LHCN-M2 (cell line): ENCODE measurements around the gene WNT7B. TPM values are rescaled to one million over a fixed set of nuclear protein-coding genes. Genes with fewer than 3 reads are reported as not detected.

Source experiments
- DNase-seq: peaks from one replicate; pipeline ENCODE4 v3.0.0-alpha.2; 2012; ENCODE audit warnings: low read depth
- total RNA-seq: library from RNA; depleted of rRNA; stranded (reverse); fragments of >200 nt; gene quantifications from 2 replicates; pipeline ENCODE4 v1.2.3, GENCODE V29; 2014

Gene WNT7B
- total RNA-seq, 1 experiment from 2014 or later: not detected

DNA sequence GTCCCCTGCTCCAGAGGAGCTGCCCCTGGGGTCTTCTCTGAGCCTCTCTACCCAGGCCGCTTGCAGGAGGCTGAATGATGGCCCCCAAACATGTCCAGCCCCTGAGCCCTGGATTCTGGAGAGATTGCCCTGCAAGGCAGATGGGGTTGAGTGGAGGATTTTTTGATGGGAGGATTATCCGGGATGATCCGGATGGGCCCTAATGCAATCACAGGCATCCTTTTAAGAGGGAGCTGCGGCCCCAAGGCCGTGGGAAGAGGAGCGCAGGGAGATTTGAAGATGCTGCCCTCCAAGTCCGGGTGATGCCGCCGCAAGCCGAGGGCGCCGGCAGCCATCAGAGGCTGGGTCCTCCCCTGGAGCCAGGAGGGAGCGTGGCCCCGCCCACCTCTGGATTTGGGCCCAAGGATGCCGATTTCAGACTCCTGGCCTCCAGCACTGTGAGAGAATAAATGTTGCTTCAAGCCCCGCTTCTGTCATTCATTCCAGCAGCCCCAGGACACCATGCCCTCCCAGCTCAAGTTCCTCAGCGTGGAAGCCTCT is 66.0 kb downstream of the WNT7B start:
- DNase-seq: no peak

DNA sequence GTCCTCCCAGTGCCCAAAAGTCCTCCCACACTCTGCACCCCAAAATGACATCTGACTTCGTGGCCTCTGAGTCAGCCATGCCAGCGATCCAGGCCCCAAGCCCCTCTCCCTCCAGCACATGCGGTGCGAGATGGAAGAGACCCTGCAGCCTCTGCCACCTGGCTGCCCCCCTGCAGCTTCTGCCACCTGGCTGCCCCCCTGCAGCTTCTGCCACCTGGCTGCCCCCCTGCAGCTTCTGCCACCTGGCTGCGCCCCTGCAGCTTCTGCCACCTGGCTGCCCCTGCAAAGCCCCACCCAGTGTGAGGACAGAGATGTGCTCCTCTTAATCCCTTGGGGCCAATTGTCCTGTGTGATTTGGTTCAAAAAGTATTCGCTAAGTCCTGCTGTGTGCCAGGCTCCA is 68.0 kb downstream of the WNT7B start:
- DNase-seq: no peak

DNA sequence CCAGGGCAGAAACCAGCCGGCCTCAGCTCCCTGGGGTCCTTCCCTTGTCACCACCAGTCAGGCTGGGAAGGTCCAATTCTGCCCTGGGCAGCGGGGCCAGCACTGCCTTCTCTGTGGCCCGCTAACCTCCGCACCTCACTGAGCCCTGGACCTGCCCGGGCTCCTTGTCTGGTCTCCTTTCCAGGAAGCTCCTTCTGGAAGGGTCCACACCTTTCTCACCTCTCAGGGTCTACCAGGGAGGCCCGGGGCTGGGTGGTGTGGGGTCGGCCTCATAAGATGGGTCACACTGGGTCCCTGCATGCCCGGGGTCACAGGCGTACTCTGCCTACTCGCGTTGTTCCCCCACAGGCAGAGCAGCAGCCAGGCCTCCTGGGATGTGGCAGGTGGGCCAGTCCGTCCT is 69.0 kb downstream of the WNT7B start:
- DNase-seq: no peak

DNA sequence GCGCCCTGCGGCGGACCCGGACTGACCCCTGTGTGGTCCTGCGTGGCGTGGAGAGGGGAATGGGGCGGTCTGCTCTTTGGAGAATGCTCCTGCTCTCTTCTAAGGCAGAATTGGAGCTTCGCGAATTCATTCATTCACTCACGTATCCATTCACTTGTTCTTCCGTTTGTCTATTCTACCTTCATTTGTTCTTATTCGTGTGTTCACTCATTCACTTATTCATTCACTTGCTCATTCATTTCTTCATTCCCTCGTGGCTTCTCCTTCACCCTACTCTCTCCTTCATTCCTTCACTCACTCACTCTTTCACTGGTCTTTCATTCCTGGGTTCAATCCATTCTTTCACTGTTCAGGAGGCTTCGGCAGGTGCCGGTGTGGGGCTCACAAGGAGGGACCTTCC is 69.6 kb downstream of the WNT7B start:
- DNase-seq: no peak

DNA sequence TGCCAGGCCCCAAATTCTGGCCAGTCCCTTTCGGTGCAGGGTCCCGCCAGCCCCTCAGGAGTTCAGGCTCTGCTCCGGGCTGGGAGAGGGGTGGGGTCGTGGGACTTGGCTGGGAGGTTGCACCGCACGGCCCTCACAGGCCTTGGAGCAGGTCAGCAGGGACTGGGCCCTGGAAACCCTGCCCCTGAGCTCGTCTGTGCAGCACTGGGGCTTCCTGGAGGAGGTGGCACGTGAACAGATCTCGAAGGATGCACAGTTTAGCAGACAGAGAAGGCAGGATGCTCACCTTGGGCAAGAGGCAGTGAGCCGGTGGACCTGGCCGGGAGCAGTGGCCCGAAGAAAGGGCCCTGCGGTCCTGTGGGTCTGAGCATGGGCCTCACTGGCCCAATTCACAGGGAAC is 70.0 kb downstream of the WNT7B start:
- DNase-seq: no peak

DNA sequence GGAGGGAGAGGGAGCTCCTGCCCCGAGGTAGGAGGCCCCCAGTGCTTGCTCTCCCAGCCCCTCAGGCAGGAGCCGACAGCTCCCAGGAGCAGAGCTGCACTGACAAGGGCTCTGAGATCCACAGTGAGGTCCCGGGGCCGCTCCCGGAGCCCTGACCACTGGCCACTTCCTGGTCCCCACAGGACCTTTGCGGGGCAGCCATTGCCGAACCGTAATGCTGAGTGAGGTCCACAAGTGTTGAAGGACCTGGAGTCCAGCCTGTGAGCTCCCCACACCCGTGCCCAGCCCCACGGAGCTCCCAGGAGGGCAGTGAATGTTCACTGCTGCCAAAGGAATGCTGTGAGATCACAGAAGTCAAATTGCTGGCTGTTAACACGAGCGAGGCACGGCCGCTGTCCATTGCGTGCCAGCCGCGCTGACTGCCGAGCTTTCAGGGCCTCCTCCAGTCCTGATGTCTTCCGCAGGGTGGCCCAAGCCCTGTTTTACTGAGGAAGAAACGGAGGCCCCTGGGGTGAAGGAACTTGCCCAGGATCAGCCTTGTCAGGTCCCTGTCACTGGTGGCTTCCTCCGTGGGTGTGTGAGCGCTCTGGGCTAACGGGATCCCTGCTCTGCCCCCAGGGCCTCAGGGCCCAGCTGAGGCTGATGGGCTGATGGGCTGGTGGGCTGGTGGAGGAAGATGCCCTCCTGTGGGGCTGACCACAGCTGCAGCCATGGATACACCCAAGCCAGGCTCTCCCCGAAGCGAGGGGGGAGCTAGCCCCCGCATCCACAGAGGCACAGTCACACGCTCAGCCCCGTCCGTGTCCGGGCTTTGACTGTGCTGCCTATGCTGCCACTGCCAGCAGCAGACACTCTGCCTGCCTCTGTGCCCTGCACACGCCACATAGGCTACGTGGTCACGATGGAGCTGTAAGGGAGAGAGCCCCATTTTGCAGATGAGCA is 70.8 kb downstream of the WNT7B start:
- peak; percentile 80 for DNase-seq

DNA sequence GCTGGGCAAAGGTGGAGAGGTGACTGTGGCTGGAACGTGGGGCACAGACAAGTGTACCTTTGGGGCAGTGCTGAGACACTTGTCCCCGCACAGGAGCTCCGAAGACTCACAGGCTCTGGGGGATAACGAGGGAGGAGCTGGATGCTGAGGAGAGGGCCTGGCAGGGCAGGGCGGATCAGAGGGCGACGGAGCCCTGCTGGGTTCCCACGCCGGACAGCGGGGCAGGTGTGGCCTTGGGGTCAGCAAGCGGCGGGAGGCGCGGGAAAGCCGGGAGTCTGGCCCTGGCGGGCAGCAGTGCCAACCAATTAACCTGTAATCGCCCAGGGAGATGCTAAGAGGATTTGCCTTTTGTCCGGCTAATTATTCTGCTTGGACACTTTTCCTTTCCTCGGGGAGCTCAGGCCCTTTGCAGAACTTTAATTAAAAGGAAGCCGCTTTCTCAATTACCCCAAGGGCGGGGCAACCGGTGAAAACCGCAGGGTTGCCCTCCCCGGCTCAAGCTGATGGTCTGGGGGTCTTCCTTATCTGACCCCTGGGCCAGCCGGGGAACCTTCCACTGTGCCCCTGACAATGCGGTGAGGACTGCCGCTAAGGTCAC is 71.5 kb downstream of the WNT7B start:
- no peak for DNase-seq

DNA sequence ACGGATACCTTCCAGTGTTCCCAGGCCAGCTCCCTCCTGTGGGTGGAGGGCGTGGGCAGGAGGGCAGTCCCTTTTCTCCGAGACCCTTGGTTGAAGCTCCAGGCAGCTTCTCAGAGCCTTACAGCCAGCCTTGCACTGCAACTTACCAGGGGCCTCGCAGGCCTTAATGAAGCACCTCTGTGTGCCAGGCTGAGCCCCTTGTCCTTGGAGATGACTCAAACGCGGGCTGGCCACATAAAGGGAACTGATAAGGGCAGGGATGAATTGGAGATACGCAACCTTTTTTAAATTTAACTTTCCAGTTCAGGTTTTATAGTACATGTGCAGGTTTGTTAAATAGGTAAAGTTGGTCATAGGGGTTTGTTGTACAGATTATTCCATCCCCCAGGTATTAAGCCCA is 72.7 kb downstream of the WNT7B start:
- DNase-seq: no peak

DNA sequence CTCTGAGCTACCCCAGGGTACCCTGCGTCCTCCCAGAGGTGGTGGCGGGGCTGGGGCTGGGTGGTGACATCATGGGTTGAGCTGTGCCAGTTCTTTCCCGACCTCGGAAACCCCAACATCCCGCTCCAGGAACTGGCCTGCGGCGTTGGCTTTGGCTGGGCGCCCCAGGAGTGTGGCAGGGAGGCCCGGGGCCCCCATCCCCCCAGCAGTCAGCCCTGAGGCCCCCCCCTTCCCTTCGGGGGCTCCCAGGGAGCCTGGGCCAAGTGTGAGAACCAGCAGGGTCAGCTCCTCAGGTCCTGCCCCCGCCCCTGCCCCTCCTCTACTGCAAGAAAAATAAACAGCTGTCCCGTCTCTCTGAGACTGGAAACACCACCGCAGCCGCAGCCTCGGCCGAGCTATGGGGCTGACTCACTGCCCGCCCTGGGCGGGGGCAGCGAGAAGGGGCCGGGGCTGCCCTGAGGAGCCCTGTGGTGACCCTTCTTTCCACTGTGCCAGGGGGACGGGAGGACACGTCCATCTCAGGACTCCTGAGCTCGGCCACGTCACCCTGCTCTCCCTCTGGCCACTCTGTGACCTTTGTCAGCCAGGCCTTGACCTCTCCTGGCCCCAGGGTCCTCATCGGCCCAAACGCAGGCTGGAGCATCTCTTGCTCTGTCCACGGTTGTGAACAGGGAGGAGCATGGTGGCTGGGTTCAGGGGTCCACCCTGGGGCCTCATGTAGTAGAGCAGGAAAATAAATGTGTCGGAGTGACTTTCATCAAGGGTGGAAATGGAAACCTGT is 73.4 kb downstream of the WNT7B start:
- DNase-seq: peak; percentile 79

DNA sequence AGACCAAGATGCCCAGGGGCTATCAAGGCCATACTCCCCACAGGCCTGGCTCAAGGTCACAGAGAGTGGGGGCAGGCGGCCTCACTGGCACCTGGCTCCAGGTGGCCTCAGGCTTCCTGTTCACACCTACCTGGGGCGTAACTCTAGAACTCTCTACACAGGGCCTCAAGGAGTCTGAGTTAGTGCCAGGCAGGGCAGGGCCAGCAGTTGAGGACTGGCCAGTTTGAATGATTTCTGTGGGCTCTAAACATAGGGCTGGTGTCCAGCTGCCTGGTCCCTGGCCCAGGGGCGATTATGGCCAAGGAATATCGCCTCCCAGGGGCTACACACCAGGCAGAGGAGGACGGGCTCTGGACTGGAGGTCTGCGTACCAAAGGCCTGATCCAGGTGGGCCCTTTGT is 79.2 kb downstream of the WNT7B start:
- DNase-seq: no peak

DNA sequence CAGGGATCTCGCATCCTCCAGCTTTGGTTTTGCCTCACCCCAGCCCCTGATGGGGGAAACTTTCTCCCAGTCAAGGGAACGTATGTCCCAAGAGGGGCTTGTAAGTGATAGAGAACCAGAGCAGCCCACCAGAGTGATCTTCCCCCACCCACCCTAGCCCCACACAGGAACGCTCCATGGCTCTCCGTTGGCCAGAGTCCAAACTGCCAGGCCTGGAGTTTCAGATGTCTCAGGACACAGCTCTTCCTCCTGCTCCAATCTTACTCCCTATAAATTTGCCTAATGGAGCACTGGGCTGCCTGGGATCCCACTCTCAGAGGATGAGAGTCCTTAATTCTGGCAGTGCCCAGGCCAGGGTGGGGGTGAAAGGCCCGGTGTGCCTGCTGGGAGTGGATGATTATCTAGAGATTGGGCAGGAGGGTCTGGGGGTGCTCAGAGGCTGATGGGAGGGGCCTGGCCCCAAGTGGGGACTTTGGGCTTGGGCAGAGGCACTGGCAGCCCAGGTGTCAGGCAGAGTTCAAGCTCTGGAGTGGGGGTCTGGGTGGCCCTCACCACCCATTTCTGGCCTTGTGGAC is 79.9 kb downstream of the WNT7B start:
- DNase-seq: no peak

DNA sequence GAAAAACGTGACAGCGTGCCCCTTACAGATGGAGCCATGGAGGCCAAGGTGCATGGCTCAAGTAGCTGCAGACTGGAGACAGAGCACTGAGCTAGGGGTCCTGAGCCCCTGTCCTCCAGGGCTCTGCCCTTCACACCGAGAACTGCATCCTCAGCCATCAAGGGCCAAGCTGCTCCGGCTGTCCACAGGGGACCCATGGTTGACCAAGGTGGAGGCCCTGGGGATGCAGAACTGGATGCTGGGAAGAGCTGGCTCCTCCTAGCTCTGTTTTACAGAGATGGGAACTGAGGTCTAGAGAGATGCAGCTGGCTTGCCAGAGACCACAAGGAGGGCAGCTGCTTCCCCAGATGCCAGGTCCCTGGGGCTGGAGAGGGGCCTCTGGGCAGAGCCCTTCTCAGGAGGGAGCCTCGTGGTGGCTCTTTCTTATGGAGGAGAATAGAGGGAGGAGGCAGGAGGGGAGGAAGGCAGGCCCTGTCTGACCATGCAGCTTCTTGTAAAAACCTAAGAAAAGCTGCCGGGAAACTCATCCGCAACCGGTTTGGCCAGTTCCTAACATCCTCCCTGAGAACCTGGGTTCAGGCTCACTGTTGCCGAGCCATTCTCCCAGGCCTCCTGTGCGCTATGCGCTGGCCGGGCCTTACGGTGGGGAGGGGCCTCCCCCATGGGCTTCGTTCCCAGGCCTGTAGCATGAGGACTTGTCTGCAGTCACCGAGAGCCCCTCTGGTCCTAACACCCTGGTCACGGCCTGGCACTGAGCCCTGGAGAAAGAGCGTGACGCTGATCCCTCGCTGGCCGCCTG is 80.6 kb downstream of the WNT7B start:
- peak; percentile 6 for DNase-seq

DNA sequence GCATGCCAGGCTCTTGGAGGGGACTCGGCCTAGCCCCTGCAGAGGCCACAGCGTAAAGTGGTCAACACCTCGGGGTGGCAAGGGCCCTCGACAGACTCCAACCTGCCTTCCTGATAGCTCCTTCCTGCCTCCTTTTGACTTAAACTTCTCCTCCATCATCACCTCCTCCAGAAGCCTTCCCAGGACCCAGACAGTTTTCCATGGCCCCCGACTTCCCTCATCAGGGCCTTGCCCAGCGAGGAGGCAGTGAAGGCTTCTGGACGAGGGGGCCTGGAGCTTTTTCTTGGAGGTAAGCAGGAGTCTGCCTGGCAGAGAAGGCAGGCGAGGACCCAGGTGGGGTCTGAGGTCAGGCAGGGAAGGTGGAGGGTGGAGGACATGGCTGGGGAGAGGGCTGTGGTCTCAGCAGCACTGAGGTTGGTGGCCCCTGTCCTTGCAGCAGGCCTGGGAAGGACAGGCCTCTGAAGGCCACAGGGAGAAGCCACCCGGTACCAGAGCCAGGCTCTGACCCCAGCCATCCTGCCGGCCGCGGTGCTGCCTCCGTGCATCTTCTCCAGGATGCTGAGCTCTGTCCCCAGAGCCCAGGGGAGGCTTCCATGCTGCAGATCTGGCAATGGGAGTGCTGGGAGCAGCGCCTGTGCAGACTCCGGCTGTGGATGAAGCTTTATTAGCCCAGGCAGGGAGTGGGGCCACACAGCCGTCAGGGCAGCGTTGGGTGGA is 81.4 kb downstream of the WNT7B start:
- DNase-seq: no peak

DNA sequence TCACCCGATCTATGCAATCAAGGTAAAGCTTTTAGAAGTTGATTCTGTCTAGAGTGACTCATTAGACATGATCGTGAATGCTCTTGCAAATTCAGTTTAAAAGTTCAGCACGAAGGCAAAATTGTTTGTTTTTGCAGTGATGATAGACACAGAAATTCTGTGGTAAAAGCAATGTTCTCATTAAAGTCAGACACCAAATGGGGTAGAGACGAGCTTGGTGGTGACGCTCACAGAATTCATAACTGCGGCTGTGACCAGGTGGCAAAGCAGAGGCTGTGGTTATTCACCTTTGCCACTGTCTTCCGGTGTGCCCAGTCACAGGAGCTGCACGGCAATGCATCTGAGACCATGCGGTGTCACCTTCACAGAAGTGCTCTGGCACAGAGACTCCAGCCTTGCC is 83.4 kb downstream of the WNT7B start:
- no peak for DNase-seq

DNA sequence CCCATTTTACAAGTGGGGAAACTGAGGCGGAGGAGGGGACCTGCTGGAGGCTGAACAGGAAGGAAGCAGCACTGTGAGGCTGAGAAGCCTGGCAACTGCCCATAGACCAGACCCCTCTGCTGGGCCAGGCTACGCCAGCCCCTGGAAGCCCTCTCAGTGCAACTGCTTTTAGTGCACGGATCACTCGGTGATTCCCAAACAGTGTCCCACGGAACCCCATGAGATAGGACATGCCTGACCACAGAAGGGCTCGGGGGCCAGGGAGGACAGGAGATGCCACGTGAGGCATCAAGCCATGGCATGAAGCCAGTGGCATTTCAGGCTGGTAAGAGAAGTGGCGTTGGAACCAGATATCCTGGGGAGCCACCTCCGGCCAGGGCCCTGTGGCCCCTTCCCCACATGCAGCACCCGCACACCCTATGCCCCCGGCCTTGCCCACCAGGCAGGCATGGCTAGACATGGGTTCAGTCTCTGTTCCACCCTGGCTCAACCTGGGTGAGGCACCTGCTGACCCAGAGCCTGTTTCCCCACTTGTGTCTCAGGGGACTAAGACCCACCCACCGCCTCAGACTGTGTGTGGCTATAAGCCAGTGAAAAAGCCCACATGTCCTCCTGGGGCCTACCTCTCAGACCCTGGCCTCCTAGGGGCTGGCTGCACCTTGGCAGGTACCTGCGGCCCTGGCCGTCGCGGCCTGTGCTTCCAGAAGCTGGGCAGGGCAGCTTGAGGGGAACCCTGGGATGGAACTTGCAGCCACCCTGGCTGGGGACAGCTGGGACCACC is 84.1 kb downstream of the WNT7B start:
- DNase-seq: no peak

DNA sequence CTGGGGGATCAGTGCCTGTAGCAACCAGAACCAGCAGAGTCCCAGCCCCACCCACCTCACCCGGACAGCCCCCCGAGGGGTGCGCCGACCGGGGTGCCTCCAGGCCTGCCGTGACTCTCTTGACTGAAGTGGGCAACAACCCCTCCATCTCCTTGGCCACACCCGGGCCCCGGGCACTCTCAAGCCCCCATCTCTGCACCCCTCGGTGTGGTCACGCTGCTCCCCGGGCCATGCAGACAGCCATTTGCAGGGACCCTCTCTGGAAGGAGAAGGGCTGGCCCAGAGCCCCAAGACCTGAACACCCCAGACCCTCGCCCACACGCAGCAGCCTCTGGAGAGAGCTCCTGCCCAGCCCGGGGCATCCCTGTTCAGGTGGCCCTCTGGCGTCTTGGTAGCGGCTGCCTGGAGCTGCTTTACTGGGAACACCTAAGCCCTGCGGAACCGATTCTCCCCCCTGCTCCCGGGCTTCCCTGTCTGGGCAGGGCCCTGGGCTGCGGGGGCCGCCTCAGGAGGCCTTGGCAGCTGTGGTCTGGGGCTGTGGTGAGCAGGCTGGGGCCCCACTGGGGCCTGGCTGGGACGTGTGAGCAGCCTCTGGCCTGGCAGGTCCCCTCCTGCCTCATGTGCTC is 84.9 kb downstream of the WNT7B start:
- no peak for DNase-seq

DNA sequence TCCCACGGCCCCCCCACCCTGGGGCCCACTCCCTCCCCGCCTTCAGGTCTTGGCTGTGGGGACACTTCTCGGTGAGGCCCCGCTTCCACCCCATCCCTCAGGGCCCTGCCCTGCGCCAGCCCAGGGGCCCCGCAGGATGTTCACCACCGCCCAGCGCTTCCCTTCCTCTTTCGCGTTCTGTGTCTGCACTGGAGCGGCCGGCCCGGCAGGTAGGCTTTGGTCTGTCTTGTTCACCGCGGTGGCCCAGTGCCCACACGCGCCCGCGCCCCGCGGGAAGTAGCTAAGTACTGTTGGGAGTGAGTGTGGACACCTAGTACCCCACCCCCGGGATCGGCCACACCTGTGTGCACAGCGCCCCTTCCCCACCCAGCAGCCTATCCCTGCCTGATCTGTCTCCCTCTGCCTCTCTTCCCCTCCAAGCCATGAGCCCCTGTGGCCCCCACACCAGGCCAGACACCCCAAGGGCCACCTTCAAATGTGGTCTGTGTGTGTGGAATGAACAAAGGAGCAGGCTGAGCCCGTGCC is 85.4 kb downstream of the WNT7B start:
- no peak for DNase-seq

DNA sequence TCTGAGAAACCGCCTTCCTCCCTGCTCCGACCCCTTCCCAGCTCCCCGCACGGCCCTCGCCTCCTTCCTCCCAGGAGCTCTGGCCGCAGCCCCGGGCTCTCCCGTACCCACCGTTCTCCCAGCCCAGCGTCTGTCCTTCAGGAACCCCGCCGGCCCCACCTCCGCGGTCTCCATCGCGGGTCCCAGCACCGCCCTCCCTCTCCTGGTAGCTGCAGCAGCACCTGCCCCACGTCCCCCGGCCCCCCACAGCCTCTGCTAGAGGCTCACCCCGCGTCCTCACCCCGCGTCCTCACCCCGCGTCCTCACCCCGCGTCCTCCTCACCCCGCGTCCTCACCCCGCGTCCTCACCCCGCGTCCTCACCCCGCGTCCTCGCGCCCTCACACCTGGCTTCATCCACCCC is 85.9 kb downstream of the WNT7B start:
- DNase-seq: no peak

DNA sequence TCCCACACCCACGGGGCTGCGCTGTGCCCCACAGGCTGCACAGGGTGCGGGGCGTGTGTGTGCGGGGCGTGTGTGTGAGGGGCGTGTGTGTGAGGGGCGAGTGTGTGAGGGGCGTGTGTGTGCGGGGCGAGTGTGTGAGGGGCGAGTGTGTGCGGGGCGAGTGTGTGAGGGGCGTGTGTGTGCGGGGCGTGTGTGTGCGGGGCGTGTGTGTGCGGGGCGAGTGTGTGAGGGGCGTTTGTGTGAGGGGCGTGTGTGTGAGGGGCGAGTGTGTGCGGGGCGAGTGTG is 86.7 kb downstream of the WNT7B start:
- no peak for DNase-seq
